G401.6 (cell line): ENCODE results near the gene SHKBP1.

Experiments
- FAIRE-seq: peaks from 2 replicates; lab custom pipeline; 2012; peaks lifted over from hg19 to GRCh38; lab: Jason Lieb, UNC

SHKBP1 gene

DNA sequence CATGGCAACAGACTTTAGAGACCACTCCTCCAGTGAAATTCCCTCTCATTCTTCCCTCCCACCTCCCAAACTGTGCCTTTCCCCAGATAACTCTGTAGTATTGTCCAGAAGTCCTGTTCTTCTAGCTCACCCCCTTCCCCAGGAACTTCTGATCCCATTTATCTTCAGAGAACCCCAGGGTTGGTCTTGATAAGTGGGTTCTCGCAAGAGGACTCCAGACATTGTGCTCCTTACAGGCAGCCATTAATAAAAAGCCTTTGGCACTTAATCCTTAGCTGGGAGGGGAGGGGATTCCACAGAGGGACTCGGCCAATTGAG is 26.4 kb downstream of the SHKBP1 start:
- no peak for FAIRE-seq

DNA sequence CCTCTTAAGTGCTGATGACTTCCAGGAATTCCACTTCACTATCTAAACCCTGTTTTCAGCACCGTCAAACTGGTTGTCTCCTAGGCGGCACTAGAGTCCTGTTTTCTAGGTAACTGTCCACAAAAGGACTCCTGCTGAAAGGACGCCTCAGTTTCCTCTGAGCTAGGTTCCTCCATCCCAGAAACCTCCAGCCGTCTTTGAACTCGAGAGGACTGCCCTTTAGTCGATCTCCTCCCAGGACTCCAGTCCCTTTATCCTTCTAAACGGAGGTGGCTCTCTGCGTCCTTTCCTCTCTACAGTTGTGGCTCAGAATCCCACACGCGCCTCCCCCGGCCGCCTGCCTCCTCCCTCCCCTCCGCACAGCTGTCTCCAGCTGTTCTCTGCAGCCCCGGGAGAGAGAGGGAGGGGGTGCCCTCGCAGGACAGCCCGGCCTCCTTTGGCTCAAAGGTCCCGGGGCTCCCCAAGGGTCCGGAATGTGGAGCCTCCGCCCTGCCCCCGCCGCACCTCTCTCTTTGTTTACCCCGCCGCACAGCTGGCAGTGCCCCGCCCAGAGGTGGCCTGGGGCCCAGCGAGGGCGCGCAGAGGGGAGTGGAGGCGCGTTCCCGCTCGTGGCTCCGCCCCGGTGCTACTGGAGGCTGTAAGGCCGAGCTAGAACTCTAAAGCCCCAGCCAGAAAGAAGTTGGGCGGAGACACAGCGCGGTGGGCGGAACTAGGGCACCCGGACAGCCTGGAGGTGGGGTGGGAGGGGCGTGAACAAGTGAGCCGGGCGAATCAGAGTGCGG is 26.9 kb downstream of the SHKBP1 start:
- FAIRE-seq, result no peak

DNA sequence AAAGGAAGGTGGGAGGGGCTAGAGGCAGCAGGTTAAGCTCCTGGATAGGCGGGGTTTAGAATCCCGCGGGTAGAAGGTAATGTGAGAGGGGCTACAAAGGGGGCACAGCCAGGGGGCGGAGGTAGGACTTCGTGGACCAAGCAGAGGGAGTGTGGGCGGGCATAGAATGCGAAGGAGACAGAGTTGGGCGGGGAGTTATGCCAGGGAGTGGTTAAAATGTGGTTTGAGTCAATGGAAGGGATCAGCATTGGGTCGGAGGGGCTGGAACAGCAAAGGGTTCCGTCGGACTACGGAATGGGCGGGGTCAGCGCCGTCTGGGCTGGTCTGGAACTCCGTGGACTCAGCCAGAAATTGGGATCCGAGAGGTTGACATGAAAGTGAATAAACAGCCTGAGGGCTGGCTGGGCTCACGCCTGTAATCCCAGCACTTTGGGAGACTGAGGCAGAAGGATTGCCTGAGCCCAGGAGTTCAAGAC is 27.5 kb downstream of the SHKBP1 start:
- FAIRE-seq, result no peak

DNA sequence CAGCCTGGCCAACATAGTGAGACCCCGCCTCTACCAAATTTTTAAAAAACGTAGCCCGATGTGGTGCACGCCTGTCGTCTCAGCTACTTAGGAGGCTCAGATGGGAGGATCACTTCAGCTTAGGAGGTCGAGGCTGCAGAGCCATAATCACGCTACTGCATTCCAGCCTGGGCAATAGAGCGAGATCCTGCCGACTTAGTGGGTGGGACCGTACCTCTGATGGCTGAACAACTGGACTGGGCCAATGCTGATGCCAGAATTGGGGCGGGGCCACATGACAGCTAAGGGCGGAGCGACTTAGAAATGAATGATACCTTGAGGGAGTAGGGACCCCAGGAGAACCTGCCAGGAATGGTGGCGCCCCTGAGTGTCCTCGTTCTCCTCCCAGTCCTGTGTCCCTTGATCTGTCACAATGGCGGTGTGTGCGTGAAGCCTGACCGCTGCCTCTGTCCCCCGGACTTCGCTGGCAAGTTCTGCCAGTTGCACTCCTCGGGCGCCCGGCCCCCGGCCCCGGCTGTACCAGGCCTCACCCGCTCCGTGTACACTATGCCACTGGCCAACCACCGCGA is 28.1 kb downstream of the SHKBP1 start:
- no peak for FAIRE-seq

DNA sequence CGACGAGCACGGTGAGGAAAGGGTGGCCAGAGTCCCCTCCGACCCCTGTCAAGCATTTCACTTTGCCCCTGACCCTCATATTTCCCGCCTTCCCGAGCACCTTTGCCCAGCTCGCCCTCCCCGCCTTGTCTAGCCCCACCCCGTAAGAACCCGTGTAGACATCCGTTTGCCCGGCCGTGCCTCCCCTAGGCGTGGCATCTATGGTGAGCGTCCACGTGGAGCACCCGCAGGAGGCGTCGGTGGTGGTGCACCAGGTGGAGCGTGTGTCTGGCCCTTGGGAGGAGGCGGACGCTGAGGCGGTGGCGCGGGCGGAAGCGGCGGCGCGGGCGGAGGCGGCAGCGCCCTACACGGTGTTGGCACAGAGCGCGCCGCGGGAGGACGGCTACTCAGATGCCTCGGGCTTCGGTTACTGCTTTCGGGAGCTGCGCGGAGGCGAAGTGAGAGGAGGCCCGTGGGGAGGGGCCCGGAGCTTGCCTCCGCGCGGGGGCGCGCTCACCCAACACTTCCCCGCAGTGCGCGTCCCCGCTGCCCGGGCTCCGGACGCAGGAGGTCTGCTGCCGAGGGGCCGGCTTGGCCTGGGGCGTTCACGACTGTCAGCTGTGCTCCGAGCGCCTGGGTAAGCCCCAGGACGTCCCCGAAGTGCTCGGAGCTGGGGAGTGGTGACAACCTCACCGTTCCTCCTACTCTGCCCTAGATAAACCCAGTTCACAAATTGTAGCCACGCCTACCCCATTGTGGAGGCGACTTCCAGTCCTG is 28.7 kb downstream of the SHKBP1 start:
- no peak for FAIRE-seq

DNA sequence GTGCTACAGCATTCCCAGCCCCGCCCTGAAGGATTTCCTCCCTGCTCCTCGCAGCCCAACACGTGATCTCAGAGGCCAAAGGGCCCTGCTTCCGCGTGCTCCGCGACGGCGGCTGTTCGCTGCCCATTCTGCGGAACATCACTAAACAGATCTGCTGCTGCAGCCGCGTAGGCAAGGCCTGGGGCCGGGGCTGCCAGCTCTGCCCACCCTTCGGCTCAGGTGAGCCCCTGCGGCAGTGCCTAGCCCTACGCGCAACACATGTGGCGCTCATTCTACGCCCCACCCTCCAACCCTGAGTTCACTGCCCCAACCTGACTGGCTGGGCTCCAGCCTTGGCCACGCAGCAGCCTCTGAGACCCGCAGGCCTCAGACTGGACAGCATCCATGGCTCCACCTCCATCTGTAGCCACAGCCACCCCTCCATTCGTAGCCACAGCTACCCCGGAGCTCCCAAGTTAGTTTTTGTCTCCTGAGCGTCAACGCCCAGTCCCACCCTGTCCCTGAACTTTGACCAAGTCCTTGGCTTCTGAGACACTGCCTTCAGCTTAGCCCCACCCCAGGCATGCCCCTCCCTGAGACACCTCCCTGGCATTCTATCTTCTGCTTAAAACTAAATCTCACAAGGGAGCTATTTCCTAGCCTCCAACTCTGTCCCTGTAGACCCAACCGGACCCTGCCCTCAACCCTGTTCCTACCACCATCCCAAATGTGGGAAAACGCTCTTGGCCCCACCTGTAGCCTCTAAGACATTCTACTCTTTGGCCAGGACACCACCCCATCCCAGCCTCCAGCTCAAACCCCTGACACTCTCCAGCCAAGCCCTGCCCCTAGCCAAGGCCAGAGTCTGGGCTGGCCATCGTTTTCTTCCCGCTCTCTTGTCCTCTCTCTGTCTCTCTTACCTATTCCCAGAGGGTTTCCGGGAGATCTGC is 30.9 kb downstream of the SHKBP1 start:
- FAIRE-seq, result no peak

DNA sequence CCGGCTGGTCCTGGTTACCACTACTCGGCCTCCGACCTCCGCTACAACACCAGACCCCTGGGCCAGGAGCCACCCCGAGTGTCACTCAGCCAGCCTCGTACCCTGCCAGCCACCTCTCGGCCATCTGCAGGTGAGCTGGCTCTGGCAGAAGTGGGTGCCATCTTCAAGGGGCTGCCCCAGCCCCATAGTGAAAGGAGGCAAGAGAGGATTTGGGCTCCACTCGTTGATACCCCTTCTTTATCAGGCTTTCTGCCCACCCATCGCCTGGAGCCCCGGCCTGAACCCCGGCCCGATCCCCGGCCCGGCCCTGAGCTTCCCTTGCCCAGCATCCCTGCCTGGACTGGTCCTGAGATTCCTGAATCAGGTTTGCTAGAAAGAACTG is 31.6 kb downstream of the SHKBP1 start:
- FAIRE-seq, result no peak

DNA sequence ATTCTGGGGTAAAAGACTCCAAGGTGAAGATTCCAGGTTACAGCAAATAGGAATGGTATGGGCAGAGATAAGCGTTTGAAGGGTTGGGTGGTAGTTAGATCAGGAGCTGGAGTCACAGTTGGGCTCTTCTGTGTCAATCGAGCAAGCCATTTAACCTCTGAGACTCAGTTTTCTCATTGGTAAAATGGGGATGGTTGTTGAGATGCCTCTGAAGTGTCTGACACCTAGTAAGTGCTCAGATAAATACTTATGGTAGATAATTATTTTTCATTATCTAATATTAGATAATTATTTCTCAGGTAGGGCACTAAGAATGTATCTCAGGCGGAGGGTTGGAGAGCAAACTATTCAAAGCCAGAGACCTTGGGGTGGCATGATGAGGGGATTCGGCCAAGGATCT is 32.3 kb downstream of the SHKBP1 start:
- FAIRE-seq, result no peak

DNA sequence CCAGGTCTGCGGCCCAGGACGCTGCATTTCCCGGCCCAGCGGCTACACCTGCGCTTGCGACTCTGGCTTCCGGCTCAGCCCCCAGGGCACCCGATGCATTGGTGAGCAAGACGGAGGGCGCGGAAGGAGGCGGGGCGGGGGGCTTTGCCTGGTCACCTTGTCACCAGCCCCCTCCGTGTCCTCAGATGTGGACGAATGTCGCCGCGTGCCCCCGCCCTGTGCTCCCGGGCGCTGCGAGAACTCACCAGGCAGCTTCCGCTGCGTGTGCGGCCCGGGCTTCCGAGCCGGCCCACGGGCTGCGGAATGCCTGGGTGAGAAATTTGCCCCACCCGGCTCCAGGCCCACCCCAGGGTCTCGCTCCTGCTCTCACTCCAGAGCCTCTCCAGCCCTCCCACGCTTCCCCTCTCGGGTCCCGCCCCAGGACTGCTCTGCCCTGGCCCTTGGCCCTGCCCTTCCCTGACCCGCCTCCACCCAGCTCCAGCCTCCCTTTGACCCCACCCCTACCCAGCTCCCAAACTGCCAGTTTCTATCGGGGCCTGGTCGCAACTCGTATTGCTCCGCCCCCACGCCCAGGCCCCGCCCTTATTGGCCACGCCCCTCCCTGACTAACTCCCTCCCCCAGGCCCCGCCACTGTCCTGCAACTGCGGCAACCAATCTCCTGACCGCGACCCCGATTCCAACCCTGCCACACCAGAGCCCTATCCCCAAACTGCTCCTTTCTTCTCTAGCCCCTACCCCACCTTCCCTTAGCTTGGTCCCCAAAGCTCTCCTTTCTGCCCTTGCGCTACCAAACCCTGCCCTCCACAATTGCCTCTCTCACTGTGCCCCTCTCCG is 33.1 kb downstream of the SHKBP1 start:
- no peak for FAIRE-seq

DNA sequence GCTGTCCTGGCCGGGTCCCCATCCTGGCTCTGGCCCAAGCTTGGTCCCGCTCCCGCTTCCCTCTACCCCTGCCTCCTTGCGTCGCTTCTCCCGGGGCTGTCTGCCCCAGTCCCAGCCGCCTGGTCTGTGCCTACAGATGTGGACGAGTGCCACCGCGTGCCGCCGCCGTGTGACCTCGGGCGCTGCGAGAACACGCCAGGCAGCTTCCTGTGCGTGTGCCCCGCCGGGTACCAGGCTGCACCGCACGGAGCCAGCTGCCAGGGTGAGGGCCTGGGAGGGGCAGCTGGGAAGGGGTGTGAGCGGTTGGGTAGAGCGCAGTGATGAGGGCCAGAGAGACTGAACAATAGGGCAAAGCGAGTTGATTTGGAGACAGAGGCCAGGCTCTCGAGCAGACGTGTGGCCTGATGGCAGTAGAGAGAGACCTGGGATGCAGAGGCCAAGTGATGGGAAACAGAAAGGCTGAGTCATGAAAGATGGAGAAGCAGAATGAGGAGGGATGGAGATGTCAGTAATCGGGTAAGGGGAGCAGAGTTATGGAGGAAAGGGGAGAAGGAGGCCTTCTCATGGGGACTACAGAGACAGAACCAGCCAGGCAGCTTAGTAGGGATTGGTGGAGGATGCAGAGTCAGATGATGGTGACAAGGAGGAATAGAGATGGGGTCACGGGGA is 33.9 kb downstream of the SHKBP1 start:
- FAIRE-seq, result no peak

DNA sequence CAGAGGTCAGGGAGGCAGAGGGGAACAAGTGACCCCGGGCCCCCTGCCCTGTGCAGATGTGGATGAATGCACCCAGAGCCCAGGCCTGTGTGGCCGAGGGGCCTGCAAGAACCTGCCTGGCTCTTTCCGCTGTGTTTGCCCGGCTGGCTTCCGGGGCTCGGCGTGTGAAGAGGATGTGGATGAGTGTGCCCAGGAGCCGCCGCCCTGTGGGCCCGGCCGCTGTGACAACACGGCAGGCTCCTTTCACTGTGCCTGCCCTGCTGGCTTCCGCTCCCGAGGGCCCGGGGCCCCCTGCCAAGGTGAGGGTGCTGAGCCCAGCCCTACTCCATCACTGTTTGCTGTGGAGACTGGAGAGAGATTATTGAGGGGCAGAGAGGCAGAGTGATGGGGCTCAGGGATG is 34.4 kb downstream of the SHKBP1 start:
- FAIRE-seq, result no peak

DNA sequence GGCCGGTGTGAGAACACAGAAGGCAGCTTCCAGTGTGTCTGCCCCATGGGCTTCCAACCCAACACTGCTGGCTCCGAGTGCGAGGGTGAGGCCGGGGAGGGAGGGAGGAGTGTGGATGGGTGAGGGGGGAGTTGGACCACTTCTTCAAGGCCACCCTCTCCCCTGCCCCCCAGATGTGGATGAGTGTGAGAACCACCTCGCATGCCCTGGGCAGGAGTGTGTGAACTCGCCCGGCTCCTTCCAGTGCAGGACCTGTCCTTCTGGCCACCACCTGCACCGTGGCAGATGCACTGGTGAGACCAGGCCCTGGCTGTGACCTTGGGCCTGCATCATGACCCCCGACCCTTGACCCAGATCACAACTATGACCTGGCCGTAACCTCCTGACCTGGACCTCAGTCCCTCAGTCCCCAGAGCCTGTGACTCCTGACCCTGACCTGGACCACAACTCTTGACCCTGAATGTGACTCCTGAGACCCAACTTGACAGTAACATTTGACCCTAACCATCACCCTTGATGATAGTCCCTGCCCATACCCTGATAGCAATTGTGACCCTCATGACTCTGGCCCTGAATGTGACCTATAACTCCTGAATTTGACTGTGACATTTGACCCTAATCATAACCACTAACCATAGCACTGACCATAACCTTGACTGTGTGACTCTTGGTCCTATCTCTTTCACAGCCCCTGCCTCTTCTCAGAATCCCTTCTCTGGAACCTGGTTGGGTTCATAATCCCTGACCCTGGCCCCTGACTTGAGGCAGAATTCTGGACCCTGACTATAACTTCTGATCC is 35.4 kb downstream of the SHKBP1 start:
- no peak for FAIRE-seq

DNA sequence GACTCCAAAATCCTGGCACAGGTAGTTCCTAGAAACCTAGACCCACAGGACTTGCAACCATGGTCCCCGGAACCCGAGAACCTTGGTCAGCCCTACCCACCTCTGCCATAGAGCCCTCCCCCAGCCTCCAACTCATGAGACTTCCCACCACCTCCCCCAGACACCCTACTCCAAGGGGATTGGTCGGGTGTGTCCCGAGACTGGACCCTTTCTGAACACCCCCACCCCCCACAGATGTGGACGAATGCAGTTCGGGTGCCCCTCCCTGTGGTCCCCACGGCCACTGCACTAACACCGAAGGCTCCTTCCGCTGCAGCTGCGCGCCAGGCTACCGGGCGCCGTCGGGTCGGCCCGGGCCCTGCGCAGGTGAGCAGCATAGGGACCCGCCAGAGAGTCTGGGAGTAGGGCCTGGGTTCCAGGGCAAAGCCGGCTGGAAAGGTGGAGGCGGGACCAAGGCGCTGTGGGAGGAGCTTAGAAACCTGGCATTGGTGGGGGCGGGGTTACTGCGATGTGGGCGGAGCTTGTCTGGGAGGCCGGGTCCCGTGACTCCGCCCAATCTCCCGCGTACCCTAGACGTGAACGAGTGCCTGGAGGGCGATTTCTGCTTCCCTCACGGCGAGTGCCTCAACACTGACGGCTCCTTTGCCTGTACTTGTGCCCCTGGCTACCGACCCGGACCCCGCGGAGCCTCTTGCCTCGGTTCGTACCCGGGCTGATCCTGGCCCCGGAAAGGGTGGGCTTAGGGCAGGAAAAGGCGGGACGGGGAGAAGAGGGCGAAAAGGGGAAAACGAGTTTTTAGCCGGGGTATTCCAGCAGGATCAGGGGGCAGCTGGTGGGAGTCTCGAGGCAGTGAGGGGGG is 36.4 kb downstream of the SHKBP1 start:
- FAIRE-seq, result no peak

DNA sequence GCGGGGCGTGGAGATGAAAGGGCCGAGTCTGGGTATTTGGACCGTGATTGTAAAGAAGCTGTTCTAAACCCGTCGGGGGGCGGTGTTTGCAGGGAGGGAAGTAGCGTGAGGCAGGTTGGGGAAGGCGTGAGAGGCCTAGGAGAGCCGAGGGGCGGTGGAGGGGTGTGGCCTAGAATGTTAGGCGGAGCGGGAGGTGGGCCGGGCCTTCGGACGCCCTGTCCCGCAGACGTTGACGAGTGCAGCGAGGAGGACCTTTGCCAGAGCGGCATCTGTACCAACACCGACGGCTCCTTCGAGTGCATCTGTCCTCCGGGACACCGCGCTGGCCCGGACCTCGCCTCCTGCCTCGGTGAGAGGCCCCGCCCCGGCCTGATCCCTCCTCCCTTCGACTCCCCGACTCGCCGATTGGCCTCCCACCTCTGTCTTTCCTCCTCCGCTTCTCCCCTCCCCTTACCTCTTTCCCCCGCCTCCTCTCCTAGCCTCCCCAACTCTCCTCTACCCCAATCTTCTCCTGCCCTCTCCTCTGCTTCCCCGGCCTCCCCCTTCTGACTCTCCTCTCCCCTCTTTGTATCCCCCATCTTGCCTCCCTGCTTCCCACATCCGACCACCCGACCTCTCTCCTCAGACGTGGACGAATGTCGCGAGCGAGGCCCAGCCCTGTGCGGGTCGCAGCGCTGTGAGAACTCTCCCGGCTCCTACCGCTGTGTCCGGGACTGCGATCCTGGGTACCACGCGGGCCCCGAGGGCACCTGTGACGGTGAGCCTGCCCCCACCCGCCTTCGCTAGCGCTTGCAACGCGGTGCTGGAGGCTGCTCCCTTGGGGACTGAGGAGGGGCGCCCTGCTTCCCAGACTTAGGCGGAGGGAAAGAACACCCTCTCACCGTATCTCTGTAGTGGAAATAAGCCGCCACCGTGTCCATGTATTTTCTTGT is 37.3 kb downstream of the SHKBP1 start:
- FAIRE-seq, result no peak

DNA sequence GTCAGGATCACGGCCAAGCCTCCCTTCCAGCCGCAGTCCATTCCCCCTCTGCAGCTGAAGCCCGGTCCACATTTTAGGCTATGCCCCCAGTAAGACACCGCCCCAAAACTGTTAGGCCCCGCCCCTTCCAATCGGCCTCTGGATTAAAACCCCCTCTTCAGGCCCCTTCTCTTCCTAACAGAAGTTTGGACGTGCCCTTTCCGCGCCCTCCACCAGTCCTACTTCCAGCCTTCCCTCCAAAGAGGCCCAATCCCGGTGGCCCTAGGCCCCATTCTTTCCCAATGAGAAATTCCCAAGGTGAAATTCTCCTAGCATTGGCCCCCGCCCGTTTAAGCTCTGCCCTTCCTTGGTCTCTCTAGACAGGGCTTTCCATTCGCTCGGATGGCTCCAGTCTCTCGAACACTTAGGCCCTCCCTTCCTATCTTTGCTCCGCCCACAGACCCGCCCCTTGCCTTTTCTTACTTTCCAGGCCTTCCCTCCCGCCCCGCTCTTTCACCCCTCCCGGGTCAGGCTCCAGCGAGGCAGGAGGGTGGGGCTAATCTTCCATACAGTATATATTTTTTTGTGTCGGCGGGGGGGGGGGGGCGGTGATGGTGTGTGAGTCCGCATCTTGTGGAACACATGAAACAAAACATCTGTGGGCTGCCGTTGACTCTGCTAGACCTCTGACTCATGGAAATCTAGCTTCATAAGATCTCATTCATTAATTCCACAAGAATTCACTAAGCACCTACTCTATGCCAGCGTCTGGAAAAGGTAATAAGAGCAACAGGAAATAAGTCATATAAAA is 38.1 kb downstream of the SHKBP1 start:
- no peak for FAIRE-seq

DNA sequence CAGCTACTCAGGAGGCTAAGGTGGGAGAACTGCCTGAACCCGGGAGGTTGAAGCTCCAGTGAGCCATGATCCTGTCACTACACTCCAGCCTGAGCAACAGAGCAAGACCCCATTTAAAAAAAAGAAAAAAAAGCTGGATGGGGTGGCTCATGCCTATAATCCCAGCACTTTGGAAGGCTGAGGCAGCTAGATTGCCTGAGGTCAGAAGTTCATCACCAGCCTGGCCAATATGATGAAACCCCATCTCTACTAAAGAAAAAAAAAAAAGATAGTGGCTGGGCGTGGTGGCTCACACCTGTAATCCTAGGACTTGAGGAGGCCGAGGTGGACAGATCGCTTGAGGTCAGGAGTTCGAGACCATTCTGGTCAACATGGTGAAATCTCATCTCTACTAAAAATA is 39.5 kb downstream of the SHKBP1 start:
- no peak for FAIRE-seq

DNA sequence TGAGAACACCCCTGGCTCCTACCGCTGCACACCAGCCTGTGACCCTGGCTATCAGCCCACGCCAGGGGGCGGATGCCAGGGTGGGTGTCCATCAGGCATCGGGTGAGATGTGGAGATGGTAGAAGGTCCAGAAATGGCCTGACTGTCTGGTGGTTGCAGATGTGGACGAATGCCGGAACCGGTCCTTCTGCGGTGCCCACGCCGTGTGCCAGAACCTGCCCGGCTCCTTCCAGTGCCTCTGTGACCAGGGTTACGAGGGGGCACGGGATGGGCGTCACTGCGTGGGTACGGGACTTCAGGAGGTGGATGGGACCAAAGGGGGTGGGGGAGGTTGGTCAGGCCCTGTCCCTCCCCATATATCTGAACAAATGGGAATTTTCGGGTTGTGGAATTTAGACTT is 40.3 kb downstream of the SHKBP1 start:
- no peak for FAIRE-seq
